H9 (cell line): ENCODE data around the gene SCRN2. TPM values are rescaled to one million over a fixed set of nuclear protein-coding genes. Genes with fewer than 3 reads are reported as not detected.

Experiments used
- DNase-seq: peaks from one replicate; pipeline ENCODE4 v3.0.0-alpha.2; 2017
- H2AFZ ChIP-seq: one replicate; pipeline ENCODE4 v1.6.1; 2013; ENCODE audit warnings: mild to moderate bottlenecking, low read length, control low read depth, moderate library complexity
- H2AK5ac ChIP-seq: 2 replicates; pipeline ENCODE4 v1.6.1; 2013; ENCODE audit warnings: low read length, control low read depth, mixed read lengths; ENCODE audit not compliant: insufficient read length
- H2BK120ac ChIP-seq: one replicate; pipeline ENCODE4 v1.6.1; 2013; ENCODE audit warnings: low read depth, mild to moderate bottlenecking, low read length, control low read depth, inconsistent platforms; ENCODE audit not compliant: poor library complexity, severe bottlenecking
- H2BK12ac ChIP-seq: 2 replicates; pipeline ENCODE4 v1.6.1; 2013; ENCODE audit warnings: low read length, control low read depth, mixed read lengths, low read depth; ENCODE audit not compliant: insufficient read length
- H2BK15ac ChIP-seq: 2 replicates; pipeline ENCODE4 v1.6.1; 2013; ENCODE audit warnings: low read depth, low read length, control low read depth
- H2BK20ac ChIP-seq: one replicate; pipeline ENCODE4 v1.6.1; 2013; ENCODE audit warnings: low read depth, mild to moderate bottlenecking, low read length, control low read depth, inconsistent platforms; ENCODE audit not compliant: poor library complexity, severe bottlenecking
- H2BK5ac ChIP-seq: 2 replicates; pipeline ENCODE4 v1.6.1; 2013; ENCODE audit warnings: low read length, control low read depth, mixed read lengths; ENCODE audit not compliant: insufficient read length
- H3K14ac ChIP-seq: 2 replicates; pipeline ENCODE4 v1.6.1; 2013; ENCODE audit warnings: low read length, control low read depth; ENCODE audit not compliant: insufficient read depth
- H3K18ac ChIP-seq: 2 replicates; pipeline ENCODE4 v1.6.1; 2013; ENCODE audit warnings: low read depth, mild to moderate bottlenecking, mixed read lengths, low read length, control low read depth; ENCODE audit not compliant: insufficient read length
- H3K23ac ChIP-seq: 2 replicates; pipeline ENCODE4 v1.6.1; 2013; ENCODE audit warnings: low read length, control low read depth, mixed read lengths, low read depth; ENCODE audit not compliant: insufficient read length
- H3K23me2 ChIP-seq: 2 replicates; pipeline ENCODE4 v1.6.1; 2013; ENCODE audit warnings: low read depth, mild to moderate bottlenecking, mixed read lengths, low read length, control low read depth; ENCODE audit not compliant: insufficient read length, poor library complexity, severe bottlenecking
- H3K27ac ChIP-seq: 2 replicates; pipeline ENCODE4 v1.5.1; 2013; ENCODE audit warnings: low read length, control low read depth, mixed read lengths, low read depth; ENCODE audit not compliant: insufficient read length
- H3K27me3 ChIP-seq: 2 replicates; pipeline ENCODE4 v1.6.1; 2013; ENCODE audit warnings: low read length, control low read depth, inconsistent platforms; ENCODE audit not compliant: insufficient read depth
- H3K4ac ChIP-seq: 2 replicates; pipeline ENCODE4 v1.6.1; 2013; ENCODE audit warnings: low read depth, mild to moderate bottlenecking, control low read depth, inconsistent platforms, low read length, moderate library complexity
- H3K4me1 ChIP-seq: 2 replicates; pipeline ENCODE4 v1.6.1; 2013; ENCODE audit warnings: low read length, control low read depth, inconsistent platforms; ENCODE audit not compliant: insufficient read depth
- H3K4me2 ChIP-seq: 2 replicates; pipeline ENCODE4 v1.6.1; 2013; ENCODE audit warnings: low read length, control low read depth, mixed read lengths; ENCODE audit not compliant: insufficient read length, insufficient read depth
- H3K56ac ChIP-seq: 2 replicates; pipeline ENCODE4 v1.6.1; 2013; ENCODE audit warnings: low read depth, mild to moderate bottlenecking, mixed read lengths, low read length, control low read depth; ENCODE audit not compliant: insufficient read length
- H3K79me1 ChIP-seq: 2 replicates; pipeline ENCODE4 v1.6.1; 2013; ENCODE audit warnings: low read depth, mild to moderate bottlenecking, moderate library complexity, low read length, control low read depth, inconsistent platforms; ENCODE audit not compliant: insufficient read depth, poor library complexity, severe bottlenecking
- H3K79me2 ChIP-seq: 2 replicates; pipeline ENCODE4 v1.6.1; 2013; ENCODE audit warnings: low read length, control low read depth, inconsistent platforms; ENCODE audit not compliant: insufficient read depth
- H3K9ac ChIP-seq: 2 replicates; pipeline ENCODE4 v1.6.1; 2013; ENCODE audit warnings: low read length, control low read depth, mixed read lengths; ENCODE audit not compliant: insufficient read length; ENCODE audit errors: extremely low read depth
- H3K9me3 ChIP-seq: one replicate; pipeline ENCODE4 v1.6.1; 2013; ENCODE audit warnings: low read depth, low read length, inconsistent platforms; ENCODE audit not compliant: control insufficient read depth
- H3T11ph ChIP-seq: one replicate; pipeline ENCODE4 v1.6.1; 2013; ENCODE audit warnings: mild to moderate bottlenecking, low read length, control low read depth, inconsistent platforms
- H4K20me1 ChIP-seq: one replicate; pipeline ENCODE4 v1.6.1; 2013; ENCODE audit not compliant: control insufficient read depth, insufficient read length, insufficient read depth
- H4K5ac ChIP-seq: 2 replicates; pipeline ENCODE4 v1.6.1; 2013; ENCODE audit warnings: low read depth, mild to moderate bottlenecking, mixed read lengths, low read length, control low read depth; ENCODE audit not compliant: insufficient read length
- H4K8ac ChIP-seq: replicated peaks from 2 replicates; pipeline ENCODE4 v1.6.1; 2013; ENCODE audit warnings: low read length, control low read depth, mixed read lengths, low read depth; ENCODE audit not compliant: insufficient read length
- H4K91ac ChIP-seq: 2 replicates; pipeline ENCODE4 v1.6.1; 2013; ENCODE audit warnings: low read depth, mild to moderate bottlenecking, moderate library complexity, mixed read lengths, low read length, control low read depth; ENCODE audit not compliant: insufficient read length
- H3K27ac Mint-ChIP-seq, 3 experiments: 2 replicates in 2 of 3; 3 replicates in 1 of 3; pipeline ENCODE4 v1.8.0; 2020 to 2021; ENCODE audit warnings: mixed read lengths in 3 of 3, mild to moderate bottlenecking in 1 of 3, moderate library complexity in 1 of 3
- H3K27me3 Mint-ChIP-seq: 2 replicates; pipeline ENCODE4 v1.8.0; 2021; ENCODE audit warnings: low read depth, mild to moderate bottlenecking, moderate library complexity, mixed read lengths
- H3K36me3 Mint-ChIP-seq, 3 experiments: 2 replicates in 2 of 3; 3 replicates in 1 of 3; pipeline ENCODE4 v1.8.0; 2020 to 2021; ENCODE audit warnings: low read depth in 3 of 3, mixed read lengths in 3 of 3; ENCODE audit not compliant: insufficient read depth in 1 of 3
- H3K4me1 Mint-ChIP-seq, 2 experiments: 2 replicates each; pipeline ENCODE4 v1.8.0; 2020; ENCODE audit warnings: mixed read lengths in 2 of 2
- H3K4me3 Mint-ChIP-seq, 2 experiments: 2 replicates in 1 of 2; 3 replicates in 1 of 2; pipeline ENCODE4 v1.8.0; 2020 to 2021; ENCODE audit warnings: mild to moderate bottlenecking in 2 of 2, mixed read lengths in 2 of 2, moderate library complexity in 1 of 2
- H3K9me3 Mint-ChIP-seq, 2 experiments: 2 replicates in 1 of 2; 3 replicates in 1 of 2; pipeline ENCODE4 v1.8.0; 2020; ENCODE audit warnings: mild to moderate bottlenecking in 2 of 2, mixed read lengths in 2 of 2, moderate library complexity in 1 of 2
- CTCF ChIP-seq: fragments of 200-600 bp; sonication (generic); conservative IDR thresholded peaks from 3 replicates; pipeline ENCODE4 v1.8.0; 2021; ENCODE audit warnings: antibody characterized with exemption, mild to moderate bottlenecking
- WGBS: extraction: QIAGEN DNeasy Blood & Tissue Kit; methylation state at CpG from one replicate; pipeline ENCODE4 v1.1.7; 2013; ENCODE audit warnings: missing lambda C conversion rate, low lambda C conversion rate, mixed read lengths; ENCODE audit not compliant: insufficient read length; ENCODE audit errors: extremely low coverage; 5-methylcytosine and 5-hydroxymethylcytosine counted together
- total RNA-seq: library from RNA; stranded (reverse); gene quantifications from 2 replicates; pipeline ENCODE4 v1.2.1, GENCODE V29; 2021

The SCRN2 gene
- total RNA-seq, 1 experiment from 2014 or later, result 34.0 TPM

- Histone ChIP-seq H4K20me1 (no peaks in the 10 kb centered on the region), H3K9me3 (no peaks in the 10 kb centered on the region), H2AFZ (no peak overlapping the region), H3K79me2 (no peaks in the 10 kb centered on the region), H3K27me3 (no peaks in the 10 kb centered on the region), H3K14ac (no peak overlapping the region; the same call in 1 of the 2 replicates), H2BK15ac (no peak overlapping the region), H3K79me1 (no peaks in the 10 kb centered on the region), H3K56ac (no peak overlapping the region), H2AK5ac (no peak overlapping the region), H2BK20ac (no peak overlapping the region), H2BK120ac (no peak overlapping the region), H3K9ac (no peak overlapping the region), H3K23ac (no peak overlapping the region), H3K27ac (no peak overlapping the region), H3K4ac (no peak overlapping the region), H3K4me2 (no peak overlapping the region), H2BK12ac (no peak overlapping the region), H3K18ac (no peak overlapping the region), H2BK5ac (no peak overlapping the region), H4K5ac (no peak overlapping the region), H3K4me1 (no peaks in the 10 kb centered on the region; the same call in 1 of the 2 replicates), H3K23me2 (no peaks in the 10 kb centered on the region), H3T11ph (no peak overlapping the region), H4K91ac (no peak overlapping the region), H4K8ac (no peak overlapping the region)
- no CpG with 5 or more reads among the region's 11 CpGs for WGBS
- Mint-ChIP-seq H3K4me3 (no peak overlapping the region), H3K36me3 (no peaks in the 10 kb centered on the region), H3K9me3 (no peaks in the 10 kb centered on the region), H3K4me1 (peaks cover 19 to 25% of the 10 kb centered on the region in 2 experiments), H3K27me3 (peaks cover 17% of the 10 kb centered on the region), H3K27ac (peak overlapping the region in 1 of 3 experiments; percentile 86; a peak in 2 of 7 replicates)
- DNase-seq, result peak; percentile 57
- no peak for TF ChIP-seq CTCF
These were observed 44.0 kb upstream of the SCRN2 start for GRCh38 chr17:47884905-47885730.
